Stomach smooth muscle (tissue), 2 donors: ENCODE data around the gene ANKRD42.

ENCODE experiments used
- H3K27ac ChIP-seq: one replicate; pipeline ENCODE4 v1.7.0; 2013; ENCODE audit warnings: mild to moderate bottlenecking, low read length, inconsistent platforms
- H3K27me3 ChIP-seq, 2 donors: one replicate each; pipeline ENCODE4 v1.7.0; 2013; ENCODE audit warnings: low read length in 2 of 2; ENCODE audit not compliant: insufficient read depth in 2 of 2, control insufficient read depth in 1 of 2
- H3K36me3 ChIP-seq, 2 donors: one replicate each; pipeline ENCODE4 v1.7.0; 2013; ENCODE audit warnings: low read length in 2 of 2; ENCODE audit not compliant: control insufficient read depth in 2 of 2, insufficient read depth in 2 of 2
- H3K4me1 ChIP-seq: one replicate; pipeline ENCODE4 v1.7.0; 2013; ENCODE audit warnings: low read length; ENCODE audit not compliant: control insufficient read depth, insufficient read depth
- H3K4me3 ChIP-seq, 2 donors: one replicate each; pipeline ENCODE4 v1.7.0; 2013; ENCODE audit warnings: low read length in 2 of 2
- H3K9ac ChIP-seq, 2 donors: one replicate each; pipeline ENCODE4 v1.7.0; 2013; ENCODE audit warnings: low read length in 2 of 2, mild to moderate bottlenecking in 1 of 2
- H3K9me3 ChIP-seq, 2 donors: one replicate each; pipeline ENCODE4 v1.7.0; 2013; ENCODE audit warnings: low read length in 2 of 2; ENCODE audit not compliant: control insufficient read depth in 2 of 2
- donor health status: healthy.
- donor health status: Pancreatic carcinoma.

The ANKRD42 gene

GRCh38 chr11:83193315-83194280, at the start of gene ANKRD42:
TSS of gene ANKRD42 (plus strand) at chr11:83193712. CDS start at chr11:83194671, 959 bp downstream.
- Histone ChIP-seq H3K27ac (peak within 1 kb of the TSS; percentile 90), H3K9ac (peak within 1 kb of the TSS; percentile 96 to 99)

DNA sequence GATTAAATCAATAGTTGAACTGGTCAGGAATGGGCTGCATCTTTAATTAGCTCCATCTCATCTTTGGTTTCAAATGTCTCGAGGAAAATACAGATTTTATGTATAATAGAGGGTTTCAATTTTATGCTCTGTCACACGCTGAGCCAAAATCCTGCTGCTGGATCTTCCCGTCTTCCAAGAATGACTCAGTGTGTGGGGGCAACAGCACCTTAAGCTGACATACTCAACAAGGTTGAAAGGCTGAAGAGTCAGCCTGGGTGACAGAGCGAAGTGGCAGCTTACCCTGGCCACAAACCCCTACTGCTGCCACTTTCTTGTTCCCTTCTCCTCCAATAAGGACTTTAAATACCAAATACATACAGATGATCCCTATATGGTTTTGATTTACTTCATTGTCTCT, 45.6 kb upstream of the ANKRD42 start:
- H3K4me3 ChIP-seq, result no peak overlapping the region
- no peak overlapping the region for H3K9ac ChIP-seq
- no peaks in the 10 kb centered on the region for H3K4me1 ChIP-seq
- H3K9me3 ChIP-seq, result no peaks in the 10 kb centered on the region
- no peak overlapping the region for H3K27ac ChIP-seq
- no peaks in the 10 kb centered on the region for H3K36me3 ChIP-seq
- no peaks in the 10 kb centered on the region for H3K27me3 ChIP-seq

More at GRCh38 chr11:83193315-83194280, at the start of gene ANKRD42:
- Histone ChIP-seq H3K36me3 (peaks cover 15 to 16% of the 10 kb centered on the region in 2 donors), H3K9me3 (no peaks in the 10 kb centered on the region), H3K4me3 (peak within 1 kb of the TSS; percentile 96 to 99), H3K4me1 (peaks cover 13% of the 10 kb centered on the region), H3K27me3 (no peaks in the 10 kb centered on the region)

GRCh38 chr11:83150450-83150849, 43.1 kb upstream of the ANKRD42 start:
- Histone ChIP-seq H3K9me3 (no peaks in the 10 kb centered on the region), H3K4me1 (no peaks in the 10 kb centered on the region), H3K27ac (no peak overlapping the region), H3K9ac (no peak overlapping the region), H3K4me3 (no peak overlapping the region), H3K36me3 (no peaks in the 10 kb centered on the region), H3K27me3 (no peaks in the 10 kb centered on the region)

GRCh38 chr11:83151274-83151977, 42.1 kb upstream of the ANKRD42 start:
- H3K27me3 ChIP-seq, result no peaks in the 10 kb centered on the region
- H3K27ac ChIP-seq, result no peak overlapping the region
- no peaks in the 10 kb centered on the region for H3K4me1 ChIP-seq
- no peaks in the 10 kb centered on the region for H3K9me3 ChIP-seq
- no peak overlapping the region for H3K9ac ChIP-seq
- no peaks in the 10 kb centered on the region for H3K36me3 ChIP-seq
- no peak overlapping the region for H3K4me3 ChIP-seq

GRCh38 chr11:83152264-83152663, 41.2 kb upstream of the ANKRD42 start:
- H3K4me1 ChIP-seq, result no peaks in the 10 kb centered on the region
- no peak overlapping the region for H3K9ac ChIP-seq
- no peaks in the 10 kb centered on the region for H3K36me3 ChIP-seq
- H3K4me3 ChIP-seq, result no peak overlapping the region
- H3K9me3 ChIP-seq, result no peaks in the 10 kb centered on the region
- H3K27me3 ChIP-seq, result no peaks in the 10 kb centered on the region
- no peak overlapping the region for H3K27ac ChIP-seq

- Histone ChIP-seq H3K9me3 (no peaks in the 10 kb centered on the region), H3K9ac (no peak overlapping the region), H3K27me3 (no peaks in the 10 kb centered on the region), H3K4me1 (no peaks in the 10 kb centered on the region), H3K4me3 (no peak overlapping the region), H3K27ac (no peak overlapping the region), H3K36me3 (no peaks in the 10 kb centered on the region)
Observed at GRCh38 chr11:83153764-83154163, 39.7 kb upstream of the ANKRD42 start.

- peak overlapping the region; percentile 99 for H3K27ac ChIP-seq
- H3K9me3 ChIP-seq, result no peaks in the 10 kb centered on the region
- no peaks in the 10 kb centered on the region for H3K4me1 ChIP-seq
- peak overlapping the region; percentile 89 to 91 for H3K9ac ChIP-seq
- no peaks in the 10 kb centered on the region for H3K36me3 ChIP-seq
- no peaks in the 10 kb centered on the region for H3K27me3 ChIP-seq
- peak overlapping the region; percentile 96 to 98 for H3K4me3 ChIP-seq
Observed at GRCh38 chr11:83156144-83156995, 37.1 kb upstream of the ANKRD42 start.

GRCh38 chr11:83156996-83157593, 36.4 kb upstream of the ANKRD42 start, which contains the start of gene PCF11:
TSS of gene PCF11 (plus strand) at chr11:83157131. CDS start at chr11:83157440, 309 bp downstream.
- Histone ChIP-seq H3K4me1 (no peaks in the 10 kb centered on the region), H3K4me3 (peak within 1 kb of the TSS; percentile 96 to 98), H3K27me3 (no peaks in the 10 kb centered on the region), H3K9me3 (no peaks in the 10 kb centered on the region), H3K9ac (peak within 1 kb of the TSS; percentile 97 to 99), H3K36me3 (no peaks in the 10 kb centered on the region), H3K27ac (peak within 1 kb of the TSS; percentile 99)

- Histone ChIP-seq H3K36me3 (no peaks in the 10 kb centered on the region), H3K27ac (peak overlapping the region; percentile 99), H3K4me3 (peak overlapping the region; percentile 96 to 98), H3K9ac (peak overlapping the region; percentile 97 to 99), H3K9me3 (no peaks in the 10 kb centered on the region), H3K27me3 (no peaks in the 10 kb centered on the region), H3K4me1 (no peaks in the 10 kb centered on the region)
Observed at GRCh38 chr11:83157594-83158356, 35.7 kb upstream of the ANKRD42 start.
